Spleen (tissue), 7 donors: ENCODE results near the gene ANXA2.

Source experiments
- CTCF ChIP-seq, 11 experiments: fragments of 200-600 bp in 7 of 11; fragments of 450-650 bp in 4 of 11; sonication (generic) in 4 of 11; IDR thresholded peaks in 8 of 11; conservative IDR thresholded peaks in 3 of 11; 1 replicate in 7 of 11; 2 replicates in 4 of 11; pipeline versions ENCODE4 v1.4.0 to v1.8.0; 2016 to 2021; ENCODE audit warnings: antibody characterized with exemption in 11 of 11, inconsistent platforms in 4 of 11, mild to moderate bottlenecking in 1 of 11
- POLR2A ChIP-seq, 3 donors: fragments of 450-650 bp; IDR thresholded peaks; one replicate each; pipeline ENCODE4 v1.5.1; 2017; ENCODE audit warnings: antibody characterized with exemption in 3 of 3, mild to moderate bottlenecking in 1 of 3
- POLR2AphosphoS5 ChIP-seq, 3 donors: sonication (generic); formaldehyde crosslinking; IDR thresholded peaks; one replicate each; pipeline ENCODE4 v1.5.1; 2017; ENCODE audit warnings: antibody characterized with exemption in 3 of 3
- donor health status: DM: no; HTN: no; CAD: no; lungs with moderate emphysema.
- donor health status: DM: no; HTN: no; CAD: no.
- donor health status: DM: no; HTN: no; CAD: no.

DNA sequence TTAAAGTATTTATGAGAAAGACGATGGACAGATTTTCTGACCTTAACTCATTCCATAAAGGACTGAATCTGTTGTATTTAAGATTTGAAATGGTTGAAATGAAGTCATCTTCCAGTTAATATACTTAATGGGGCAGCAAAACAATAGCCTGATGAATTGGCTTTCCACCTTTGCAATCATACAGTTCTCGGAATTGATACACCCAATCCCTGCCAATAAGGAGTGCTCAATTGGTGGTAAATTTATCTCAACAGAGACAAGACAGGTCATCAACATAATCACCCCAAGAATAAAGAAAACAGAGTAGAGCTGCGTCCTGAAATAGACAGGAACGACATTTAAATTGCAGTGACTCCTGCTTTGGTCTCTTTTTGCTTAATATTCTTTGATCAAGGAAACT is 11.2 kb downstream of the ANXA2 start:
- no peak for TF ChIP-seq CTCF (IDR thresholded peaks at IDR 0.05 in 8 of 11, conservative IDR thresholded peaks at IDR 0.05 in 3 of 11)
- no peak for TF ChIP-seq POLR2A (IDR thresholded peaks at IDR 0.05)
- no peak for TF ChIP-seq POLR2AphosphoS5 (IDR thresholded peaks at IDR 0.05)
